ENCODE data around the gene PLCH2. TPM values are rescaled to one million over a fixed set of nuclear protein-coding genes. Genes with fewer than 3 reads are reported as not detected.

PLCH2 gene
- total and polyA plus RNA-seq, 2 donors (not counting 1 experiment from before 2014, with no cell fraction given) = 20.0 to 34.9 TPM

- 81% methylated on average over 13 of the region's 16 CpGs for WGBS (ENCODE audit: insufficient coverage)
- H3K27ac ChIP-seq (ENCODE audit: low read length in 2 of 2) = no peak overlapping the region
- H3K79me2 ChIP-seq (ENCODE audit: control insufficient read depth, insufficient read depth, low read length) = no peaks in the 10 kb centered on the region
- H3K4me2 ChIP-seq (replicated peaks; ENCODE audit: low read depth, low read length, poor library complexity, severe bottlenecking) = no peak overlapping the region
- no peak overlapping the region for H3K9ac ChIP-seq (ENCODE audit: low read length)
- no peak overlapping the region for H3K4me3 Mint-ChIP-seq
- ATAC-seq (ENCODE audit: low read depth) = no peak
- H3K27me3 Mint-ChIP-seq = peaks cover 5% of the 10 kb centered on the region
- peaks cover 0 to 27% (median 11%) of the 10 kb centered on the region in 4 experiments for H3K27me3 ChIP-seq (replicated peaks in 1 of 4; ENCODE audit: control extremely low read depth in 1 of 4, control insufficient read depth in 3 of 4, insufficient read depth in 4 of 4, low read length in 3 of 4)
- H3K36me3 ChIP-seq (replicated peaks in 1 of 2; ENCODE audit: control extremely low read depth in 1 of 2, control insufficient read depth in 1 of 2, extremely low read depth in 1 of 2, insufficient read depth in 2 of 2, low read length in 1 of 2) = no peaks in the 10 kb centered on the region
- no peak overlapping the region for H3K27ac Mint-ChIP-seq
- no peak for DNase-seq
- intact Hi-C loops (cut with micrococcal nuclease) = no loop called here
- no peaks in the 10 kb centered on the region for H3K4me1 Mint-ChIP-seq
- no peak overlapping the region for H2AFZ ChIP-seq (ENCODE audit: insufficient read depth, low read depth, low read length, poor library complexity, severe bottlenecking)
- TF ChIP-seq CTCF (IDR thresholded peaks at IDR 0.05) (no peak), EZH2 (IDR thresholded peaks at IDR 0.05; ENCODE audit: borderline replicate concordance, insufficient read depth, low read depth, low read length, poor library complexity, severe bottlenecking) (no peak)
- peaks cover 0 to 5% of the 10 kb centered on the region in 2 donors for H3K4me1 ChIP-seq (ENCODE audit: control insufficient read depth in 2 of 2, insufficient read depth in 2 of 2, low read length in 2 of 2)
- POLR2A ChIA-PET = no interaction called here
- no peak overlapping the region for H3K4me3 ChIP-seq (ENCODE audit: control extremely low read depth in 1 of 5, extremely low read depth in 1 of 5, insufficient read depth in 1 of 5, low read depth in 2 of 5, low read length in 4 of 5)
- no peaks in the 10 kb centered on the region for H4K20me1 ChIP-seq (ENCODE audit: control insufficient read depth, insufficient read depth, low read length, poor library complexity, severe bottlenecking)
- CTCF ChIA-PET = no interaction called here
- no peaks in the 10 kb centered on the region for H3K9me3 ChIP-seq (ENCODE audit: control extremely low read depth in 1 of 3, control insufficient read depth in 2 of 3, insufficient read depth in 1 of 3, low read length in 2 of 3)
- H3K9me3 Mint-ChIP-seq (ENCODE audit: insufficient read depth) = no peaks in the 10 kb centered on the region
Measured at GRCh38 chr1:2445162-2445822, 30.8 kb upstream of the PLCH2 start.

- Mint-ChIP-seq H3K4me1 (no peaks in the 10 kb centered on the region), H3K27ac (no peak overlapping the region), H3K4me3 (no peak overlapping the region), H3K9me3 (ENCODE audit: insufficient read depth) (no peaks in the 10 kb centered on the region), H3K27me3 (peaks cover 5% of the 10 kb centered on the region)
- no peaks in the 10 kb centered on the region for H3K79me2 ChIP-seq (ENCODE audit: control insufficient read depth, insufficient read depth, low read length)
- H3K4me2 ChIP-seq (replicated peaks; ENCODE audit: low read depth, low read length, poor library complexity, severe bottlenecking) = no peak overlapping the region
- no peak overlapping the region for H3K27ac ChIP-seq (ENCODE audit: low read length in 2 of 2)
- TF ChIP-seq EZH2 (IDR thresholded peaks at IDR 0.05; ENCODE audit: borderline replicate concordance, insufficient read depth, low read depth, low read length, poor library complexity, severe bottlenecking) (no peak), CTCF (IDR thresholded peaks at IDR 0.05) (no peak)
- H3K4me3 ChIP-seq (ENCODE audit: control extremely low read depth in 1 of 5, extremely low read depth in 1 of 5, insufficient read depth in 1 of 5, low read depth in 2 of 5, low read length in 4 of 5) = no peak overlapping the region
- H3K27me3 ChIP-seq (replicated peaks in 1 of 4; ENCODE audit: control extremely low read depth in 1 of 4, control insufficient read depth in 3 of 4, insufficient read depth in 4 of 4, low read length in 3 of 4) = peaks cover 0 to 27% (median 11%) of the 10 kb centered on the region in 4 experiments
- ATAC-seq (ENCODE audit: low read depth) (no peak), DNase-seq (no peak)
- 94% methylated on average over 14 of the region's 15 CpGs for WGBS (ENCODE audit: insufficient coverage)
- H3K9ac ChIP-seq (ENCODE audit: low read length) = no peak overlapping the region
- POLR2A ChIA-PET = no interaction called here
- peaks cover 0 to 5% of the 10 kb centered on the region in 2 donors for H3K4me1 ChIP-seq (ENCODE audit: control insufficient read depth in 2 of 2, insufficient read depth in 2 of 2, low read length in 2 of 2)
- no peaks in the 10 kb centered on the region for H3K36me3 ChIP-seq (replicated peaks in 1 of 2; ENCODE audit: control extremely low read depth in 1 of 2, control insufficient read depth in 1 of 2, extremely low read depth in 1 of 2, insufficient read depth in 2 of 2, low read length in 1 of 2)
- no peaks in the 10 kb centered on the region for H4K20me1 ChIP-seq (ENCODE audit: control insufficient read depth, insufficient read depth, low read length, poor library complexity, severe bottlenecking)
- H2AFZ ChIP-seq (ENCODE audit: insufficient read depth, low read depth, low read length, poor library complexity, severe bottlenecking) = no peak overlapping the region
- H3K9me3 ChIP-seq (ENCODE audit: control extremely low read depth in 1 of 3, control insufficient read depth in 2 of 3, insufficient read depth in 1 of 3, low read length in 2 of 3) = no peaks in the 10 kb centered on the region
- intact Hi-C loops (cut with micrococcal nuclease) = no loop called here
- CTCF ChIA-PET = no interaction called here
Measured at GRCh38 chr1:2445823-2446215, 30.3 kb upstream of the PLCH2 start.

All from B cell (primary cell).